HG02973 (cell line): ENCODE measurements around the gene VEPH1.

Source experiments
- ATAC-seq: cut with Tn5 transposase; IDR thresholded peaks from one replicate; pipeline ENCODE4 v1.9.1; 2021; ENCODE audit warnings: moderate library complexity; ENCODE audit not compliant: unreplicated experiment

VEPH1 gene

DNA sequence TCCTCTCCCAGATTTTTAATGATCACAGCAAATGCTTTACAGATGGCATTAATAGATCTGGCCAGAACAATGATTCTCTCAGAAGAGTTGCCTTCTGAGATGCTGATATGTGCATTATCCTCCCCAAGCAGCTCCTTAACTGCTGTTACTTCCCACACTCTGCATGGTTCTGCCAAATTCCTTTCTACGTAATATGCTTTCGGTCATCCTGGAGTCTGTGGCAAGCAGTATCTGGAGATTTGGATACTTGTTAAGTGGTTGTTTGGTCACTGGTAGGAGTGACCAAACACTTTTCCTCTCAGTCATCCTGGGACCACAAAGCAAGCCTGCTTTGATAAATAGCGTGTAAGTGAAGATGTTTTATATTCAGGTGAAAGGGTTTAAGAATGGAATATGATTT, 272.1 kb downstream of the VEPH1 start:
- ATAC-seq, result no peak

DNA sequence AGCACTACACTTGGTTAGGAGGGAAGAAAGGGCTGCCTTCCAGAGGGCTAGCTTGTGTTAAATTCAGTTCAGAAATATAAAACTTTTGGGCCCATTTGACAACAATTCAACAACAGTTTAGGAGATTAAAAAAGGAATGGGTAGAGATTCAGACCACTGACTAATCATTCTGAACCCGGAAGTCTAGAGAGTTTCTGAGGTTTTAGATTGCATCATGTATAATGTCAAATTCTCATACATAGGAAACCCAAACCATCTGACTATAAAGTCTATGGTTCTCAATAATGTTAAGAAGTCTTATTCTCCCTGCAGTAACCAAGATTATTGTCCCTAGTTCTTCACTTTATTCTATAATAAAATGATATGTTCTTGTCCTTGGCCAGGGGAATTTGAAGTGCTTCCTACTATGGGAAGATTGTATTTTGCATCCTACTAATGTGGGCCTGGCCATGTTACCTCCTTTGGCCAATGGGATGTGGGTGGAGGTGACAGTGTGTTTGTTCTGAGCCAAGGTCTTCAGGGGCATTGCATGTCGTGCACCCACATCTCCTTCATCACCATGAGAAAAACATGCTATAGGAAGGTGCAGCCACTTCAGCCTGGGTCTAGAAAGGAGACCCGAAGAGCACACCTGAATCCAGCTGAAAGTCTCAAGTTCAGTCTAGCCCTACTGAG, 276.9 kb downstream of the VEPH1 start:
- ATAC-seq, result peak; percentile 61

DNA sequence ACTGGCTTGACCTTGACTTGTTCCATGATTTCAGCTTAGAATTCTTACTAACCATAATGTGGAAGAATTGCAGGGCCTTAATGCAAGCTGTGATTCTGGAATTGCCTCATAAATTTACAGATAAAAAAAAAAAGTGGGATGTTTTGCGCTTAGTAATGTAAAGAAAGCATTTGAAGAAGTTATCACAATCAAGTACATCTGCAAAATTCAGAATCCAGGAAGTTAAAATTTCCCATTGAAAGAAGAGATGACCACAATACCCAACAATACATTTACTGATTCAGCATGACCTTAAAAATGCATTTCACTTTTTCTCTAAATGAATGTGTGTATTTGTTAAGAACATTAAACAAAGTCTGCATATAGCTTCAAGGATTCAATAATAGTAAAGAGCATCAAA, 278.2 kb downstream of the VEPH1 start:
- no peak for ATAC-seq

DNA sequence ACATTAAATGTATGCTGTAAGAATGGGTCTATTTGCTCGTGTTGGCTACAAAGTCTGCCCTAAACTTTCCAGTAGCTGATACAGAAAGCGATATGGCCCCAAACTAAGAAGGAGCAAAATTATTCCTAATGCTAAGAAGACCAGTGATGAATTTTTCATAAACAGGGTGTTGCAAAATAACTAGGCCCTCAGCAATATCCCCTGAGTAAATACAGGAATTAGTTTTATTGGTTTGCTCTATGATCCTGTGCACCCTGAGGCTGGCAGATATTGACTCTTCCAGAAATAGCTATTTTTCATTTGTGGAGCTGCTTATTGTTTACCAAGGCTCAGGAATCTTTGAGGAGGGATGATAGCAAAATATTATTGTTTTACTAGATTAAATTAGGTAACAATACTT, 282.3 kb downstream of the VEPH1 start:
- ATAC-seq, result no peak

DNA sequence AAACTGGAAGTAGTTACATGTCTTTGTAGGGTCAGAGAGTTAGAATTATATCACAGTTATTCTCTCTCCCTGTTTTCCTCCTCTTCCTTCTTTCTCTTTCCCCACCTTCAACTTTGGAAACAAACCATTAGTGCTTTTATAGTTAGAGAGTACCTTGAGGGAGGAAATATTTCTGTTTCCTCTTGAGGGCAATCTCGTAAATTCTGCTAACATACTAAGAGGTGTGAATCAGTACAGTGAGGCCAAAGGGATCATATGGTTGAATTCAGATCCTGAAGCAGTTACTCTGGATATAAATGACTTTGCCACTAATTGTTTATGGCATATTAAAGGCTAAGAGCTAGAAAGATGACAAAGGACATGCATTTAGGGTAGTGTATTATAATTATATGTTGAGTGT, 283.0 kb downstream of the VEPH1 start:
- no peak for ATAC-seq

DNA sequence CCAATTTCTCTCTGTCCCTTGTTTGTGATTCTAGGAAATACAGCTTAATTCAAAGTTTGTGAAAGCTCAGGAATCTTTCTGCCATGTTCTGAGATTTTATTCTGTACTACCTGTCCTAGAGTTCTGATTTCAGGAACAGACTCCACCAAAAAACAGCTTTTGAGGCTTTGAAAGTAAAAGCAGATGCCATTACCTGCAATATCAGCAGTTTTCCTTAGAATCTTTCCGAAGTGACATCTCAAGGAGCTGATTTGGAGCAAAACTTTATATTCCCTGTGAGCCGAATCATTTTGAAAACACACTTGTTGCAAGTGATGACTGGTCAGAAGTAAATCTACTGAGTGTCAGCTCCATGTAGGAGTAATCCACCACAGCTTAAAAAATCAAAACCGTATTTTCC, 284.0 kb downstream of the VEPH1 start:
- no peak for ATAC-seq
